Endothelial cell of hepatic sinusoid (primary cell): Measurements from ENCODE around the gene EDEM2.
"Not testable (repeated sequence)": the region's sequence is repeated elsewhere in the genome, so short reads cannot be mapped to it uniquely, and the experiment has no call there.

Source experiments
- in situ Hi-C: cut with HindIII; loops from 2 replicates; pipeline ENCODE4 v1.10.0; 2017; ENCODE audit warnings: low sequenced_read_pairs

EDEM2 gene

GRCh38 chr20:35146920-35147574, at the start of gene EDEM2:
Gene EDEM2, minus strand, starts transcription at chr20:35147336. Its CDS starts 78 bp downstream, at chr20:35147258.
- in situ Hi-C loops: no loop called here

- in situ Hi-C loops: loop anchor here (5.0 kb wide), 1 partner anchor 74 kb away; no protein-coding TSS in a partner anchor
Measured at GRCh38 chr20:35196313-35196712, 49.2 kb upstream of the EDEM2 start.

GRCh38 chr20:35193031-35193791, 46.1 kb upstream of the EDEM2 start:
- in situ Hi-C loops: loop anchor here (5.0 kb wide), 1 partner anchor 64 kb away; no protein-coding TSS in a partner anchor

- in situ Hi-C loops: loop anchor here (5.0 kb wide), 1 partner anchor 65 kb away; no protein-coding TSS in a partner anchor
Measured at GRCh38 chr20:35192118-35192872, 45.2 kb upstream of the EDEM2 start.

GRCh38 chr20:35191419-35192117, 44.4 kb upstream of the EDEM2 start:
- in situ Hi-C loops: loop anchor here (5.0 kb wide), 1 partner anchor 66 kb away; no protein-coding TSS in a partner anchor

- in situ Hi-C loops: loop anchor here (5.0 kb wide), 1 partner anchor 67 kb away; no protein-coding TSS in a partner anchor
Measured at GRCh38 chr20:35190556-35190955, 43.4 kb upstream of the EDEM2 start.

- in situ Hi-C loops: not testable (repeated sequence)
Measured at GRCh38 chr20:35189223-35189622, 42.1 kb upstream of the EDEM2 start.

GRCh38 chr20:35187584-35188190, 40.6 kb upstream of the EDEM2 start:
- in situ Hi-C loops: no loop called here

GRCh38 chr20:35186691-35187289, 39.7 kb upstream of the EDEM2 start:
- in situ Hi-C loops: not testable (repeated sequence)

- in situ Hi-C loops: no loop called here
Measured at GRCh38 chr20:35181731-35182130, 34.6 kb upstream of the EDEM2 start.

GRCh38 chr20:35180266-35180665, 33.1 kb upstream of the EDEM2 start:
- in situ Hi-C loops: no loop called here

- in situ Hi-C loops: no loop called here
Measured at GRCh38 chr20:35179292-35180212, 32.4 kb upstream of the EDEM2 start.

GRCh38 chr20:35176132-35176531, 29.0 kb upstream of the EDEM2 start:
- in situ Hi-C loops: no loop called here

- in situ Hi-C loops: no loop called here
Measured at GRCh38 chr20:35174458-35175216, 27.5 kb upstream of the EDEM2 start.

GRCh38 chr20:35173576-35174192, 26.5 kb upstream of the EDEM2 start:
- in situ Hi-C loops: no loop called here

- in situ Hi-C loops: no loop called here
Measured at GRCh38 chr20:35172434-35172806, 25.3 kb upstream of the EDEM2 start.

- in situ Hi-C loops: no loop called here
Measured at GRCh38 chr20:35171753-35172433, 24.8 kb upstream of the EDEM2 start, which contains the start of gene PROCR. Gene PROCR, plus strand, starts transcription at chr20:35172072. Its CDS starts 83 bp downstream, at chr20:35172155.
